SW480 (cell line): ENCODE data around the gene PRKCH.

ENCODE experiments used
- DNase-seq: peaks from one replicate; pipeline ENCODE4 v3.0.0-alpha.2; 2016; ENCODE audit warnings: low spot score

PRKCH gene

GRCh38 chr14:61476105-61476753, 154.8 kb downstream of the PRKCH start:
- DNase-seq, result no peak

DNA sequence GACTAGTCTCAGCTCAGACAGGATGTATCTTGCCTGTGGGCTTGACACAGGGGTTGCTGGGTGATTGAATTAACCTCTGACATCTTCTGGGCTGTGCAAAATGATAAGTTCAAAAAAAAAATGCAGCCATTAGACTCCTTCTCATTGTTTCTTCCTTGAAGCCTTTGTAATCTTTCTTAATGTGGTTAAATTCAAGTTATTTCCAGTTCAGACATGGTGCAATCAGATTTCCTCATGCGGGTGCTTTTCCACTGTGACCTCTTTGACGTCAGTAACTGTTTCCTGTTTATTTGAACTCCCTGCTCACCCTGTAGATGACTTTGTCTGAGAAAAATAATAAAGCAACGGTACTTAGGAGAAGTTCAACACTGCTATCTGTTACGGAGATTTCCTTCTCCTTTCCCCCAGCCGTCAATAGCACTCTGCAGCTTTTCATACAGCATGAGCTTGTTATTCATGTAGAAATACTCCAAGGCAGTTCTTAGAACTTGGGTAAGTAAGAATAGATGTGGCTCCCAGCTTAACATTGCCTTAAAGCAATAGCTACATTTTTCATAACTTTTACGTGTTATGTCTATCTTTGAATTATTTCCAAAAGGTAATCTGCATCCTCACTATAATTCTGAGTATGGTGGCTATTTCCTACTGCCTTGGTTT, 155.5 kb downstream of the PRKCH start:
- no peak for DNase-seq

- DNase-seq, result no peak
Measured at GRCh38 chr14:61477712-61478462, 156.5 kb downstream of the PRKCH start.

GRCh38 chr14:61478971-61479473, 157.6 kb downstream of the PRKCH start:
- no peak for DNase-seq

GRCh38 chr14:61479746-61480502, 158.5 kb downstream of the PRKCH start:
- DNase-seq, result no peak

GRCh38 chr14:61480704-61481285, 159.4 kb downstream of the PRKCH start:
- no peak for DNase-seq

- no peak for DNase-seq
Measured at GRCh38 chr14:61481701-61482100, 160.3 kb downstream of the PRKCH start.

DNA sequence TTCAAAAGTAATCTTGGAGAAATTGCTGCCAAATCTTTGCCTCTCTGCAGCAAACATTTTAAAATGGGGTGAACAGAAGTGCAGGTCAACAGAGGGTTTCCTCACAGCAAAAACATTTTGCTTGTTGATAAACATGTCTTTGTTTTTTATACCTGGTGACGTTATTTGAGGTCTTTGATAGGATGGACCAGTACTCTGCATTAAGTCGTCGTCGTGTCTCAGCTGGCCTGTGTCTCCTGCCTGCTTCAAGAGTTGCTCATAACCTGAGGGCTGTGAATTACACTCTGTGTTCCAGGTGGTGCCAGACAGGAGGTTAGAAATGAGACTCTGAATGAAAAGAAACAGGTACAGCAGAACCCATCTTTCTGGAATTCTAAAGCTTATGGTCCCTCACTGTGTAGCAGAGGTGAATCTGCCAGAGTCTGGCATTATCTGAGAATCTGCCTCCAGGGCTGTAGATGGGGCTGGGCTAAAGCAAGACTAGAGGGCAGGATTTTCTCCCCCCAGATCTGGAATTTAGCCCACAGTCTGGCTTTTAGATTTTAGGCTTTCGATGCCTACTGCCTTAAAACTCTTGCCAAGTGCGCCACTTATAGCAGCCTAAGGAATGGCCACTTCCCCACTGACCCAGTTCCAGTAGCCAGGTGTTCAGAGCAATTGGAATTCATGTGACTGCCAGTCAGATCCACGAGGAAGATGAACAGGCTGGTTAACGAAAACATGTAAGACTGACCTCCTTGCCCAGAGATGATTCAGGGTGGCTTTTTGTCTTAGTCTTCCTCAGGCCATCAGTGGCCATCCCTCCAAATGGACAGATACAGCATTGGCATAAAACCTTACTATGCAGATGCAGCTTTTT, 161.2 kb downstream of the PRKCH start:
- DNase-seq, result no peak

DNA sequence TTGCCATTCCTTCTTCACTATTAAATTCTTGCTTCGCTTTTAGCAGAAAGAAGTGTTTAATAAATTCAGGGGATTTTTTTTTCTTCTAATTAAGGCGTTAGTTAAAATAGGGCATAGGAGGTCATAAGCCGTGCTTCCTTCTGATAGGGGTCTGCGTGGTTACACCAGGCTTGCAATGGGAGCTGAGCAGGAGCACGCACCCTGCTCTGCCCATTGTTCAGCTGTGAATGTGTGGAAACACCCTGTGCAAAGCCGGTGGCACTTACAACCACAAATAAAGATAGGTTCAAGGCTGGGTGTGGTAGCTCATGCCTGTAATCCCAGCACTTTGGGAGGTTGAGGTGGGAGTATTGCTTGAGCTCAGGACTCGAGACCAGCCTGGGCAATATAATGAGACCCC, 162.1 kb downstream of the PRKCH start:
- no peak for DNase-seq

DNA sequence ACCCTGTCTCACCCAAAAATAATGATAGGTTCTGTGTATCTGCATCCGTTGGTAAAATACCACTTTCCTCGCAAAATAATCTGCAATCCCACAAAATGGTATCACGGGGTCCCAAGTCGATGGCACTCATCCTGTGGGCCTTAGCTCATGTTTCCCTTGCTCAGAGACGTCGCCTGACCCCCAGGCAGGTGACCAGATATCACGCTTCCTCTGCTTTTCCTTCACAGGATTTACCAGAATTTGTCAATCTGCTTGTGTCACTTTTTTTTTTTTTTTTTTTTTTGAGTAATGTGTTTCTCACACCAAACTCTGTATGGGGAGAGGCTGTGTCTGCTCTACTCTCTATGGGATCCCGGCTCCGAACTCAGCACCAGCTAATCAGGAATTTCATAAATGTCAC, 162.7 kb downstream of the PRKCH start:
- no peak for DNase-seq

DNA sequence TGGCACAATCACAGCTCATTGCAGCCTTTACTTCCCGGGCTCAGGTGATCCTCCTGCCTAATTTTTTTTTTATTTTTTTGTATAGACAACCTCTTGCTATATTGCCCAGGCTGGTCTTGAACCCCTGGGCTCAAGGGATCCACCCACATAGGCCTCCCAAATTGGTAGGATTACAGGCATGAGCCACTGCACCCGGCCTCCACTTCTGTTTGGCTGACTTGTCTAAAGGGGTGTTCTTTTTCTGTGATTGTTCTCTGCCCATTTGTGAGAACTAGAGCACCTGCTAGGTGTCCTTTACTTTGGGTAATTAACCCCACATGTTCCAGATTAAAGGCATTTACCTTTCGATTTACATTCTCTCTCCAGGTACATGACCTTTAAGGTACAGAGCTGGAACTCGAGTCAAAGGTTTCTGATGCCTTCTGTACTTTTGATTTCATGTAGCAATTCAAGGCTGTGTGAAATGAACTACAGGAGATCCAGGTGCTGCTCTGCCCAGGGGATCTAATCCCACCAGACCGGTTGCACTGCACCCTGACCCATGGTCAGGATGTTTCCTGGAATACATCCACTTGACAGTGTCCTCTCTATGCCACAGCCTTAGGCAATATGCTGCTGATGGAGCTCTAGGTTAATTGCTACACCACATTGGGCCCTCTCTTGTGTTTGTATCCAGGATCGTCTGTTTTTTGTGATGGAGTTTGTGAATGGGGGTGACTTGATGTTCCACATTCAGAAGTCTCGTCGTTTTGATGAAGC, 163.6 kb downstream of the PRKCH start:
- DNase-seq, result no peak

- DNase-seq, result no peak
Measured at GRCh38 chr14:61485661-61486060, 164.3 kb downstream of the PRKCH start.

DNA sequence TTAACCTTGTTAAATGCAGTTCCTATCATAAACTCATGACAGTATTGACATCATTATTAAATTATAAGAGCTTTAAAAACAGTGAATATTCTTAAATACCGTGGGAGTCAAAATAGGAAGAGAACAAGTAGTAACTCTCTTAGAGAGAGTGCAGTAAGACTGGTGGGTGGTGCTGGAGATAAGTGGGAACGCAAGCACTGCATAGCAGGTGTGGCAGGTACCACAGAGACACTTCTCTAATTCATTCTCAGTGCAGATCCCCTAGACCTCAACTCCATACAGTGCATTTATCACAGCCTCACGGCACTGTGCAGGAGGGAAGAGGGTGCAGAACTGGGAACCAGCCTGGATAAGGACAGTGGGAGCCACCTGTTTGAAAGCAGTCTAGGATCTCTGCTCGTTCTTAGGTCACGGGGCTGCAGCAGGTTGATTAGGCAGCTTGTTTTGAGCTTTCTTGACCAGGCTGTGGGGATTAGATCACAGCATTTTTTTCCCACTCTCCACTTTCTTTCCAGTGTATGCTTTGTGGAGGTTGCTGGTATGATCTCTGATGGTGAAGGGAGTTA, 165.6 kb downstream of the PRKCH start:
- no peak for DNase-seq

DNA sequence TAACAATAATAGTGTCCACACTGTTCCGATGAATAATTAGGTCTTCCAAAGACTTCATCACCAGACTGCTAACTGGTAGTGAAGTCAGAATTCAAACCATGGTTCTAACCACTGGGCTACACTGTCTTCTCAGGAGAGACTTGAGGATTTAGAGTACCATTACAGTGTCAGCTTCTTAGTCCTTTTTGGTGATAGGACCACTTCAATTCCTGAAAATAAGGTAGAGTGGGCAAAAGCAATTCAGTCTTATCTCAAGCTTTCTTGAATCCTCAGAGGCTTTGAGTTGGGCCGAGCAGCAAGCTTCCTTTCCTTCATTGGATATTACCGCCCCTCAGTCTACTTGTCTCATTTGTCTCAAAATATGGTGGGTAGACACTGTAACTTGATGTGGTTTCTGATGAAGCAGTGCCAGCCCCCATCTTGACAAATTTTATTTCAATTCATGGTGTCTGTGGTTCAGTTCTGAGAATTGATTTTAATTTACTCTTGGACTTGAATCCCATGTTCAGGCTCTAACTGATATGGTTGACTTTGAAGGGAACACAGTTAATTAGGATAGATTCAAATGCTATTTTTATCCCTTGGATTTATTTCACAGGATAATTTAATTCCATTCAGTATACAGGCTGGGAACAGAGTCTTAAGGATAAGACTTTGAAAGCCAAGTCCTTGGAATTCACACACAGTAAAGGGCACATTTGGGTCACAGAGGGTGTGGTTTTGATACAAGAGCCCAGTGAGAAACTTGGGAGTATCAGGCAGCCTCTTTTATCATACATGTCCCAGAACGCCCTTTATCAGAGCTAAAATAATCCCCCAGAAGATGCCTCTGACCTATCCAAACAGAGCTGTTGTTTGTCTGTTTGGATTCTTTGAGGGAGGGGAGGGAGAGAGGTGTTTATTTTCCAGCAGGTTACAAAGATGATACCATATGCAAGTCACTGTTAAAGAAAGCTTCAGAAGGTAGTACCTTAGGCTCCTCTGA, 167.3 kb downstream of the PRKCH start:
- DNase-seq, result no peak

GRCh38 chr14:61489512-61489911, 168.1 kb downstream of the PRKCH start:
- DNase-seq, result no peak

GRCh38 chr14:61489932-61490331, 168.6 kb downstream of the PRKCH start:
- DNase-seq, result no peak

GRCh38 chr14:61491224-61491623, 169.8 kb downstream of the PRKCH start:
- DNase-seq, result no peak

DNA sequence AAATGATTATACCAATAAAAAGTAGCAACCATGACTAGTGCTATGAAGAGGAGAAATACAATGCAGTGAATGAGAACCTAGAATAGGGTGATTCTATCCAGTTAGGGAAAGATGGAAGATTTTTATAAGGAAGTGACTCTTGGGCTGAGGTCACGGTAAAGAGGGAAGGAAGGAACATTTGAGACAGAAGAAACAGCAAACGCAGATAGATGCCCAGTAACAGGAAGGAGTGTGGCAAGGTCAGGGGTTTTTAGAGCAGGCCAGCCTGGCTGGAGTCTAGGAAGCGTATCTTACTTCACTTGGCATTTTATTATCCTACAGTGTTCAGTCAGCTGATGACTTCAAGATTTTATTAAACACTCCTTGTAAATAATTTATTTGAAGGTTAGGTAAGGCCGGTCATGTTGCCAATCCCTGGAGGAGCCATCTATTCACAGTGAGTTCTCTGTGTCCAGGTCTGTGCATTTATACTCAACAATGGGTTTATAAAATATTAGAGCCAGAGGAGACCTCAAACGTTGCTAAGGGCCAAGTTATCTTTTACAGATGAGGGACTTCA, 170.6 kb downstream of the PRKCH start:
- DNase-seq, result no peak
